GM20000 (cell line): ENCODE results near the gene DLX4.

Source experiments
- DNase-seq: peaks from one replicate; pipeline ENCODE4 v3.0.0; 2012; ENCODE audit warnings: low spot score
- CTCF ChIP-seq: IDR thresholded peaks from 2 replicates; pipeline ENCODE4 v1.5.1; 2012; ENCODE audit warnings: mild to moderate bottlenecking, control low read depth; ENCODE audit errors: extremely low read depth, missing control alignments

DLX4 gene

GRCh38 chr17:49936386-49936785 lies 32.6 kb upstream of the DLX4 start:
- TF ChIP-seq CTCF = no peak
- DNase-seq = no peak

- TF ChIP-seq CTCF = no peak
- no peak for DNase-seq
Measured at GRCh38 chr17:49939318-49939717, 29.7 kb upstream of the DLX4 start.

GRCh38 chr17:49941427-49941826 lies 27.6 kb upstream of the DLX4 start:
- no peak for DNase-seq

GRCh38 chr17:49942947-49943346 lies 26.0 kb upstream of the DLX4 start:
- DNase-seq = no peak

More at GRCh38 chr17:49941427-49941826, 27.6 kb upstream of the DLX4 start:
- no peak for TF ChIP-seq CTCF

GRCh38 chr17:49944273-49944870 lies 24.6 kb upstream of the DLX4 start:
- DNase-seq = no peak
- no peak for TF ChIP-seq CTCF

More at GRCh38 chr17:49942947-49943346, 26.0 kb upstream of the DLX4 start:
- TF ChIP-seq CTCF = no peak

- no peak for DNase-seq
- no peak for TF ChIP-seq CTCF
Measured at GRCh38 chr17:49946208-49946607, 22.8 kb upstream of the DLX4 start.

GRCh38 chr17:49946964-49947584 lies 21.9 kb upstream of the DLX4 start:
- DNase-seq = no peak
- TF ChIP-seq CTCF = no peak
